Thoracic aorta (tissue), 2 donors: Measurements from ENCODE around the gene NHP2. TPM values are rescaled to one million over a fixed set of nuclear protein-coding genes. Genes with fewer than 3 reads are reported as not detected.

Experiments used
- ATAC-seq: fragments of 150-250 bp; one replicate; pipeline ENCODE4 v1.8.0; 2017; ENCODE audit warnings: low read depth; ENCODE audit not compliant: insufficient number of reproducible peaks, low FRiP score
- DNase-seq: peaks from one replicate; pipeline ENCODE4 v3.0.0-alpha.2; 2020; ENCODE audit warnings: low spot score
- H3K27ac ChIP-seq, 2 donors: fragments of 200-600 bp; sonication (generic); 1 replicate in 1 of 2; 2 replicates in 1 of 2; pipeline ENCODE4 v1.5.1; 2016; ENCODE audit warnings: mild to moderate bottlenecking in 2 of 2, moderate library complexity in 2 of 2
- H3K27me3 ChIP-seq: fragments of 200-600 bp; sonication (generic); replicated peaks from 2 replicates; pipeline ENCODE4 v1.6.0; 2016; ENCODE audit warnings: mild to moderate bottlenecking; ENCODE audit not compliant: insufficient read depth
- H3K36me3 ChIP-seq: fragments of 200-600 bp; sonication (generic); one replicate; pipeline ENCODE4 v1.5.1; 2016
- H3K4me1 ChIP-seq, 2 donors: fragments of 200-600 bp; sonication (generic); 1 replicate in 1 of 2; 2 replicates in 1 of 2; pipeline versions ENCODE4 v1.5.1 to v1.6.0; 2016; ENCODE audit warnings: low read depth in 2 of 2, mild to moderate bottlenecking in 1 of 2; ENCODE audit not compliant: control insufficient read depth in 1 of 2
- H3K4me3 ChIP-seq: fragments of 200-600 bp; sonication (generic); 2 replicates; pipeline ENCODE4 v1.5.1; 2016; ENCODE audit warnings: mild to moderate bottlenecking
- H3K9me3 ChIP-seq: fragments of 200-600 bp; sonication (generic); 2 replicates; pipeline ENCODE4 v1.5.1; 2016
- CTCF ChIP-seq: fragments of 200-600 bp; sonication (generic); IDR thresholded peaks from one replicate; pipeline ENCODE4 v1.5.1; 2019; ENCODE audit warnings: antibody characterized with exemption
- total RNA-seq, 2 donors: library from RNA; depleted of rRNA; stranded (reverse); fragments of >200 nt; gene quantifications; one replicate each; pipeline versions ENCODE4 v1.1.0 to v1.2.3, GENCODE V29; 2016

The NHP2 gene
- total RNA-seq, 2 donors from 2014 or later: 99.4 to 107 TPM

- no peaks in the 10 kb centered on the region for H3K9me3 ChIP-seq
- peaks cover 3 to 9% of the 10 kb centered on the region in 2 donors for H3K4me1 ChIP-seq
- no peak overlapping the region for H3K4me3 ChIP-seq
- DNase-seq (no peak), ATAC-seq (no peak)
- no peaks in the 10 kb centered on the region for H3K36me3 ChIP-seq
- no peaks in the 10 kb centered on the region for H3K27me3 ChIP-seq
- no peak for TF ChIP-seq CTCF
- H3K27ac ChIP-seq: no peak overlapping the region
Observed at GRCh38 chr5:178125253-178125906, 28.3 kb downstream of the NHP2 start.

- TF ChIP-seq CTCF: no peak
- no peaks in the 10 kb centered on the region for H3K9me3 ChIP-seq
- no peaks in the 10 kb centered on the region for H3K36me3 ChIP-seq
- no peak overlapping the region for H3K27ac ChIP-seq
- H3K27me3 ChIP-seq: no peaks in the 10 kb centered on the region
- no peaks in the 10 kb centered on the region for H3K4me1 ChIP-seq
- ATAC-seq (no peak), DNase-seq (no peak)
- H3K4me3 ChIP-seq: no peak overlapping the region
Observed at GRCh38 chr5:178123966-178124925, 29.4 kb downstream of the NHP2 start.

GRCh38 chr5:178123094-178123965, 30.4 kb downstream of the NHP2 start:
- TF ChIP-seq CTCF: no peak
- Histone ChIP-seq H3K27ac (no peak overlapping the region), H3K36me3 (no peaks in the 10 kb centered on the region), H3K9me3 (no peaks in the 10 kb centered on the region), H3K4me1 (no peaks in the 10 kb centered on the region), H3K4me3 (no peak overlapping the region), H3K27me3 (no peaks in the 10 kb centered on the region)
- no peak for DNase-seq
- no peak for ATAC-seq

GRCh38 chr5:178122346-178122745, 31.3 kb downstream of the NHP2 start:
- H3K36me3 ChIP-seq: no peaks in the 10 kb centered on the region
- no peak overlapping the region for H3K4me3 ChIP-seq
- no peaks in the 10 kb centered on the region for H3K4me1 ChIP-seq
- ATAC-seq (no peak), DNase-seq (no peak)
- H3K27ac ChIP-seq: no peak overlapping the region
- no peaks in the 10 kb centered on the region for H3K9me3 ChIP-seq
- H3K27me3 ChIP-seq: no peaks in the 10 kb centered on the region
- TF ChIP-seq CTCF: no peak
